ENCODE measurements around the gene DSG1.

- TF ChIP-seq EP300 (IDR thresholded peaks at IDR 0.05) (no peak), CTCF (IDR thresholded peaks at IDR 0.05) (no peak), POLR2A (IDR thresholded peaks at IDR 0.05; ENCODE audit: low read depth) (no peak)
Measured at GRCh38 chr18:31403409-31403808, 85.4 kb downstream of the DSG1 start.

Data from esophagus muscularis mucosa (tissue), 4 donors.